Panc1 (cell line): Measurements from ENCODE around the gene ZDHHC14.

Experiments
- CTCF ChIP-seq: fragments of 450-650 bp; IDR thresholded peaks from 2 replicates; pipeline ENCODE4 v1.5.1; 2017; ENCODE audit warnings: mild to moderate bottlenecking
- POLR2AphosphoS5 ChIP-seq: IDR thresholded peaks from 2 replicates; pipeline ENCODE4 v1.6.1; 2012; ENCODE audit warnings: mild to moderate bottlenecking, low read depth, low read length, moderate library complexity
- REST ChIP-seq, 2 experiments: IDR thresholded peaks; 2 replicates each; pipeline ENCODE4 v1.6.1; 2011 to 2012; ENCODE audit warnings: low read depth in 2 of 2, control low read depth in 1 of 2, low read length in 1 of 2, mild to moderate bottlenecking in 1 of 2, moderate library complexity in 1 of 2; ENCODE audit not compliant: insufficient read depth in 1 of 2
- SIN3A ChIP-seq: IDR thresholded peaks from 2 replicates; pipeline ENCODE4 v1.6.1; 2012; ENCODE audit warnings: low read depth, mild to moderate bottlenecking, low read length, moderate library complexity, borderline replicate concordance; ENCODE audit not compliant: insufficient read depth
- TCF7L2 ChIP-seq: IDR thresholded peaks from 2 replicates; pipeline ENCODE4 v1.6.1; 2011; ENCODE audit warnings: mild to moderate bottlenecking, low read depth, low read length, inconsistent platforms

- TF ChIP-seq REST (IDR thresholded peaks at IDR 0.05; ENCODE audit: insufficient read depth in 1 of 2, low read depth in 2 of 2, low read length in 1 of 2) (no peak), SIN3A (no peak), CTCF (no peak), POLR2AphosphoS5 (no peak), TCF7L2 (no peak)
These were observed 223.0 kb downstream of the ZDHHC14 start for GRCh38 chr6:157603971-157604370.
